Smooth muscle cell of the pulmonary artery (primary cell): ENCODE measurements around the gene VPS13C. TPM values are rescaled to one million over a fixed set of nuclear protein-coding genes. Genes with fewer than 3 reads are reported as not detected.

Experiments used
- total RNA-seq: library from RNA; depleted of rRNA; stranded (reverse); fragments of >200 nt; gene quantifications from 2 replicates; pipeline ENCODE4 v1.2.3, GENCODE V29; 2014

The VPS13C gene
- total RNA-seq = 71.1 and 72.9 TPM in 2 replicates

GRCh38 chr15:62060113-62060895, at the start of gene VPS13C:
VPS13C (minus strand) TSS chr15:62060447; CDS start chr15:62060374, 73 bp downstream.

GRCh38 chr15:62066663-62067447, 6.6 kb upstream of the VPS13C start, which contains the start of gene C2CD4A:
C2CD4A (plus strand) TSS chr15:62066977; CDS start chr15:62067614, 637 bp downstream.

Other genes with a start within 250 kb of the VPS13C start
- gene C2CD4A, start 6.5 kb upstream of the VPS13C start, total RNA-seq = 0.36 and 1.4 TPM in 2 replicates
- 0.72 and 0.89 TPM in 2 replicates for gene C2CD4B, start 104.8 kb upstream of the VPS13C start, total RNA-seq